Endometrial microvascular endothelial cells (primary cell): Measurements from ENCODE around the gene PIGA. TPM values are rescaled to one million over a fixed set of nuclear protein-coding genes. Genes with fewer than 3 reads are reported as not detected.

Experiments
- in situ Hi-C: cut with HindIII; loops from 2 replicates; pipeline ENCODE4 v1.10.0; 2017; ENCODE audit warnings: low sequenced_read_pairs, low pct_unique_long_range_greater_than_20kb; ENCODE audit errors: inconsistent ontology term
- total RNA-seq: library from RNA; depleted of rRNA; stranded (reverse); fragments of >200 nt; gene quantifications from one replicate; pipeline ENCODE4 v1.2.3, GENCODE V29; 2015; ENCODE audit errors: inconsistent ontology term

PIGA gene
- total RNA-seq, result 7.5 TPM

GRCh38 chrX:15335135-15336022 is at the start of gene PIGA:
PIGA (minus strand) TSS chrX:15335523; CDS start chrX:15331930, 3,593 bp downstream.
- in situ Hi-C loops, result no loop called here

- in situ Hi-C loops, result no loop called here
Measured at GRCh38 chrX:15384304-15384703, 49.0 kb upstream of the PIGA start, which contains the start of gene VEGFD. VEGFD (minus strand) TSS chrX:15384413; CDS start chrX:15383946, 467 bp downstream.

- in situ Hi-C loops, result no loop called here
Measured at GRCh38 chrX:15382813-15383212, 47.5 kb upstream of the PIGA start.

GRCh38 chrX:15376956-15377355 is 41.6 kb upstream of the PIGA start:
- in situ Hi-C loops, result no loop called here

GRCh38 chrX:15373976-15374375 is 38.7 kb upstream of the PIGA start:
- in situ Hi-C loops, result no loop called here

- in situ Hi-C loops, result no loop called here
Measured at GRCh38 chrX:15366506-15367352, 31.4 kb upstream of the PIGA start.

GRCh38 chrX:15359701-15360100 is 24.4 kb upstream of the PIGA start:
- in situ Hi-C loops, result no loop called here

- in situ Hi-C loops, result no loop called here
Measured at GRCh38 chrX:15358533-15358932, 23.2 kb upstream of the PIGA start.

- in situ Hi-C loops, result no loop called here
Measured at GRCh38 chrX:15356444-15356843, 21.1 kb upstream of the PIGA start.

- in situ Hi-C loops, result no loop called here
Measured at GRCh38 chrX:15350329-15350996, 15.1 kb upstream of the PIGA start.

- in situ Hi-C loops, result no loop called here
Measured at GRCh38 chrX:15349046-15349445, 13.7 kb upstream of the PIGA start.

GRCh38 chrX:15345976-15346375 is 10.7 kb upstream of the PIGA start:
- in situ Hi-C loops, result no loop called here

GRCh38 chrX:15344106-15344505 is 8.8 kb upstream of the PIGA start:
- in situ Hi-C loops, result no loop called here

- in situ Hi-C loops, result no loop called here
Measured at GRCh38 chrX:15343075-15343476, 7.8 kb upstream of the PIGA start.

GRCh38 chrX:15340867-15341266 is 5.5 kb upstream of the PIGA start:
- in situ Hi-C loops, result no loop called here

- in situ Hi-C loops, result no loop called here
Measured at GRCh38 chrX:15336023-15336413, 695 bp upstream of the PIGA start.

- in situ Hi-C loops, result no loop called here
Measured at GRCh38 chrX:15334561-15334960, 762 bp downstream of the PIGA start.

- in situ Hi-C loops, result no loop called here
Measured at GRCh38 chrX:15328821-15329220, 6.5 kb downstream of the PIGA start.

- in situ Hi-C loops, result no loop called here
Measured at GRCh38 chrX:15328131-15328530, 7.2 kb downstream of the PIGA start.
